ENCODE data around the gene ERI3.

DNA sequence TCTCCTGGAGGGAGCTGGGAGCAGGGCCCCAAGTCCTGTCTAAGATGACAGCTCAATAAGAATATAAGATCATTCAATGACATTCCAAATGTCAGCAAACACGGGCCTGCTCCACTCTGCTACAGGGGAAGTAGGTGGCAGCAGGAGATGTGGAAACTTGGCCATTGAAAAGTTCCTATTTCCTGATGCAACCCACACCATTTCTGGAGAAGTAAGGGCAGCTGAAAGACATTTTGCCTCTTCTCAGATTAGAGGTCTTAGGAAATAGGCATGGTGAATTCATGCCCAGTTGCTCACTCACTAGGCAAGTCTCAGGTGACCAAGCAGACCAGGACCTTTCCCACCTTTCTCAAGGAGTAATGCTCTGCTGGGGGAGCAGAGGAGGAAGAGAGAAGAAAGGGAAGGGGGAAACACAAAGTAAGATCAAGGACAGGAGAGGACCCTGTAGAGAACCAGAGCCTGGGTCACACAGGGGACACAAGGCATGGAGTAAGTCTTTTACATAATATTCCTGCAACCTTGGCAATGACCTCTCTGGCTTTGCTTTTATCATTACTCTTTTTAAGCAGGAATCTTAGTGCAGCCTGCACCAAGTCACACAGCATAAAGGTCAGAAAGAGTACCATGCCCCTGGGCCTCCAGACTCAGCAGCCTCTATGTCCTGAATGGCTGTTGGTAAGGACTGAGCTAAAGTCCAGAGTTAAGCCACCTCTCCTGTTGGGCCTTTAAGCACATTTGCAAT is 72.9 kb downstream of the ERI3 start:
- TF ChIP-seq, protein P1, sequence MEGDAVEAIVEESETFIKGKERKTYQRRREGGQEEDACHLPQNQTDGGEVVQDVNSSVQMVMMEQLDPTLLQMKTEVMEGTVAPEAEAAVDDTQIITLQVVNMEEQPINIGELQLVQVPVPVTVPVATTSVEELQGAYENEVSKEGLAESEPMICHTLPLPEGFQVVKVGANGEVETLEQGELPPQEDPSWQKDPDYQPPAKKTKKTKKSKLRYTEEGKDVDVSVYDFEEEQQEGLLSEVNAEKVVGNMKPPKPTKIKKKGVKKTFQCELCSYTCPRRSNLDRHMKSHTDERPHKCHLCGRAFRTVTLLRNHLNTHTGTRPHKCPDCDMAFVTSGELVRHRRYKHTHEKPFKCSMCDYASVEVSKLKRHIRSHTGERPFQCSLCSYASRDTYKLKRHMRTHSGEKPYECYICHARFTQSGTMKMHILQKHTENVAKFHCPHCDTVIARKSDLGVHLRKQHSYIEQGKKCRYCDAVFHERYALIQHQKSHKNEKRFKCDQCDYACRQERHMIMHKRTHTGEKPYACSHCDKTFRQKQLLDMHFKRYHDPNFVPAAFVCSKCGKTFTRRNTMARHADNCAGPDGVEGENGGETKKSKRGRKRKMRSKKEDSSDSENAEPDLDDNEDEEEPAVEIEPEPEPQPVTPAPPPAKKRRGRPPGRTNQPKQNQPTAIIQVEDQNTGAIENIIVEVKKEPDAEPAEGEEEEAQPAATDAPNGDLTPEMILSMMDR (conservative IDR thresholded peaks at IDR 0.05; ENCODE audit: low read length) = no peak
- TF ChIP-seq EZH2phosphoT487 (IDR thresholded peaks at IDR 0.05; ENCODE audit: borderline replicate concordance) = no peak
